ENCODE measurements around the gene FLYWCH2.

- TF ChIP-seq CTCF (IDR thresholded peaks at IDR 0.05; ENCODE audit: insufficient read depth, low read length, poor library complexity, severe bottlenecking) (no peak), EZH2phosphoT487 (conservative IDR thresholded peaks at IDR 0.05; ENCODE audit: low read length) (no peak)
These were observed 25.4 kb upstream of the FLYWCH2 start, which contains the start of gene PRSS22 for GRCh38 chr16:2857451-2858244.
